DMS153 treated with DMSO at 0.1 percent for 48 hours (cell line): Measurements from ENCODE around the gene PWWP2B.
"Not testable (repeated sequence)": the region's sequence is repeated elsewhere in the genome, so short reads cannot be mapped to it uniquely, and the experiment has no call there.

Experiments
- DNase-seq: peaks from one replicate; lab custom pipeline; 2025; ENCODE audit not compliant: unreplicated experiment; lab: John Stamatoyannopoulos, UW

Gene PWWP2B

DNA sequence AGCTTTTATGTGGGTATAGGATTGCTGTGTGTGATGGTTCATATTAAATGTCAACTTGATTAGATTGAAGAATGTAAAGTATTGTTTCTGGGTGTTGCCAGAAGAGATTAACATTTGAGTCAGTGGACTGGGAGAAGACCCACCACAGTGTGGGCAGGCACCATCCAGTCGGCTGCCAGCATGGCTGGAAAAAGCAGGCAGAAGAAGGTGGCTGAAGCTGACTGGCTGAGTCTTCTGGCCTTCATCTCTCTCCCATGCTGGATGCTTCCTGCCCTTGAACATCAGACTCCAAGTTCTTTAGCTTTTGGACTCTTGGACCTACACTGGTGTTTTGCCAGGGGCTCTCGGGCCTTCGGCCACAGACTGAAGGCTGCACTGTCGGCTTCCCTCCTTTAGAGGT lies 16.0 kb upstream of the PWWP2B start:
- DNase-seq: not testable (repeated sequence)

GRCh38 chr10:132381741-132382140 lies 15.3 kb upstream of the PWWP2B start:
- no peak for DNase-seq

DNA sequence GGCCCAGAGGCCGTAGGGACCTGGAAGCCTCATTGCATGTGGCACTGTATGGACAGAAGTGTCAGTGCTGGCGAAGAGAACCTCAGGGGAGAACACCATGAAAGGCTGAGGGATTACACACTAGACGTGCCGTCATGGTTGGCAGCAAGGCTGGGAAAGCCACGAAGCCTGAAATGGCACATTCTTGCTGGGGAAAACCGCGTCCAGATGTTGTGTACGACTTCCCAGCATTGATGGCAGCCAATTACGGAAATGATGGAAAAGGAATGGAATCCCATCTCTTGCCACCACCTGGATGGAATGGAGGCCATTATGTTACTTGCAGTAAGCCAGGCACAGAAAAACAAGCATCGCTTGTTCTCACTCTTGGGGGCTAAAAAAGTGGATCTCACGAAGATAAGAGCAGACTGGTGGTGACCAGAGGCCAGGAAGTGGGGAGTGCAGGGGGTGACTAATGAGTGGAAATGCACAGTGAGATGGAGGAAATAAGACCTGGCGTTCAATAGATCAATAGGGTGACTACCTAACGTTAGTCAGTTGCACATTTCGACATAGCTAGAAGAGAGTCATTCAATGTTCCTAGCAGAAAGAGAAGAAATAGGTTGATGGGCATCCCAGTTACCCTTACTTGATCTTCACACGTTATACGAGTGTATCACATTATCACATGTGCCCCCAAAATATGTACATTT lies 14.6 kb upstream of the PWWP2B start:
- no peak for DNase-seq

DNA sequence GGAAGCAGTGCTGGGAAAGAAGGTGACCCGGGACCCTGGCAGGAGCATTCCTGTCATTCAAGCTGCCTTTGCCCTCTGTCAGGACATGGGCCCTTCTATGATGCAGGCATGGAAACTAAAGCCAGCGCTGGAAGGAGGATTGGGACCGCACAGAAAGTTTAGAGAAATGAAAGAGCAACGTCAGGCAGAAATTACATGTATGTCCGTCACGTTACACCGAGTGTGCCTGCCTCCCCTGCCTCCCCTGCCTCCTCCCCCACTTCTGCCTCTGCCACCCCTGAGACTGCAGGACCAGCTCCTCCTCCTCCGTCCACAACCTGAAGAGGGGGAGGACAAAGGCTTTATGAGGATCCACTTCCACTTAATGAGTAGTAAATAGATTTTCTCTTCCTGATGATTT lies 13.9 kb upstream of the PWWP2B start:
- DNase-seq: no peak

- DNase-seq: no peak
These were observed 13.2 kb upstream of the PWWP2B start for GRCh38 chr10:132383751-132384196.

- no peak for DNase-seq
These were observed 12.2 kb upstream of the PWWP2B start for GRCh38 chr10:132384618-132385388.

GRCh38 chr10:132385389-132385667 lies 11.7 kb upstream of the PWWP2B start:
- DNase-seq: no peak

DNA sequence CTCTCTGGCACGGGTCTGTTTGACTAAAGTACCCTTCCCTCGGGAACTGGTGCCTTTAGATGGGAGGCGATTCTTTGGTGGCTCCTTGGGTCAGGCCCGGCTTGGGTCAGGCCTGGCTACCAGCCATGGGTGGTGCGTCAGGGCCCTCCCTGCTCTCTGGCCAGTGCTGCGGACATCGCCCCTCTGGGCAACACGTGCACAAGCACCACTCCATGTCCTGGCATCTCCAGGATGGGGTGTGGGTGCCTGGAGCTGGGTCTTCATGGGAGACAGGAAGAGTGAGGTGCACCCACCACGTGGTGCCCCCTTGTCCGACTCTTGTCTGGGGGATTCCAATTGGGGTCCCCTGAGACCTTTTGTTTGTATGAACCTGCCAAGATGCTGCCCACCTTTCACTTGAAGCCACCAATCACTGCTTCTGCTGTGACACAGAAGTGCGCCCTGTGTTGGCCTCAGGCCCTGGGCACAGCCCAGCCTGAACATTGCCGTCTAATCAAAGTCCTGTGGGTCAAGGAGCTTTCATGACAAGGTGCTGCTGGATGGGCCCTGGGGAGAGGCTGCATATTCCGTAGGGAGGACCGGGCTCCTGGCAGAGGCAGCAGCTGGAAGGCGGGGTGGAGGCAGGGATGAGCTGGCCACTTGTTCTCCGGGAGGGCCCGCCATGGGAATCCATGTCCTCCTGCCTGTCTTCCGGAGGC lies 11.1 kb upstream of the PWWP2B start:
- no peak for DNase-seq

DNA sequence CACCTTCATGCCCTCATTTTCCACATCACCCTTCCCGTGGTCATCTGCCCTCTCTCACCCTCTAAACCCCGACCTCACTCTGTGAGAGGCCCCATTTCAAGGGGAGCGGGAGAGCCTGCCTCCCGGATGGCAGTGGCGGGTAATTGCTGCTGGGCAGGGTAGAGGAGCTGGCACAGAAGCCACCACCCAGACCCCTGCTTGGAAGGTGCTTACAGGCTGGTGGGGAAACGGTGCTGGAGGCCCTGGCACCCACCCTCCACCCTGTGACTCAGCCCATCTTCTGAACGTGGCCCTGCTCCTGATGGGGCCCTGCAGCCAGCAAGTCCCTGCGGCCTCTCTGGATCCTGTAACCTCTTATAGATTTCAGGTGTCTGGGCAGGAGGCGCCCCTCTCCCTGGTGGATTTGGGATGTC lies 10.6 kb upstream of the PWWP2B start:
- DNase-seq: no peak

GRCh38 chr10:132386896-132387295 lies 10.1 kb upstream of the PWWP2B start:
- DNase-seq: not testable (repeated sequence)

- no peak for DNase-seq
These were observed 9.2 kb upstream of the PWWP2B start for GRCh38 chr10:132387764-132388210.

DNA sequence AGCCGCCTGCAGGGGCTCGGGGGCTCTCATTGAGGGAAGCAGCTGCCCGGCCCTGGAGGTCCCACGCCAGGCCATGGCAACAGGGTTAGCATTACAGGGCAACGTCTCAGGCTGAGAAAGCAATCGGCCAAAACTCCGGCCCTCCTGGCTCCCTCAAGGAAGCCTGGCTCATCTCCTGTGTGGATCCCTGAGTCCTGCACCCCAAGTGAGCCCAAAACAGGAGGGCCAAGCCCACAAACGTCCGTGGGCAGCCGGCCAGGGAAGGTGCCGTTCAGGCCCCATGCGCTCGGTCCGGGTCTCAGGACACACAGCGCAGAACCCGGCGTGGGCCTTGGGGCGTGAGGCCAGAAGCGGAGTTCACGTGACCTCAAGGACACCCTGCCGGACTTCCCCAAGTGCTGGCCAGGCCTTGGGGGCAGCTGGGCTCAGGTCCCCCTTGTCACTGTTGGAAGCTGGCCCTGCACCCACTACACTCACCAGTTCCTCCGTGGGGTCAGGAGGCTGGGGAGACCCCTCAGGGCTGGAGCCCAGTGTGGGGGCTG lies 8.0 kb upstream of the PWWP2B start:
- DNase-seq: no peak

DNA sequence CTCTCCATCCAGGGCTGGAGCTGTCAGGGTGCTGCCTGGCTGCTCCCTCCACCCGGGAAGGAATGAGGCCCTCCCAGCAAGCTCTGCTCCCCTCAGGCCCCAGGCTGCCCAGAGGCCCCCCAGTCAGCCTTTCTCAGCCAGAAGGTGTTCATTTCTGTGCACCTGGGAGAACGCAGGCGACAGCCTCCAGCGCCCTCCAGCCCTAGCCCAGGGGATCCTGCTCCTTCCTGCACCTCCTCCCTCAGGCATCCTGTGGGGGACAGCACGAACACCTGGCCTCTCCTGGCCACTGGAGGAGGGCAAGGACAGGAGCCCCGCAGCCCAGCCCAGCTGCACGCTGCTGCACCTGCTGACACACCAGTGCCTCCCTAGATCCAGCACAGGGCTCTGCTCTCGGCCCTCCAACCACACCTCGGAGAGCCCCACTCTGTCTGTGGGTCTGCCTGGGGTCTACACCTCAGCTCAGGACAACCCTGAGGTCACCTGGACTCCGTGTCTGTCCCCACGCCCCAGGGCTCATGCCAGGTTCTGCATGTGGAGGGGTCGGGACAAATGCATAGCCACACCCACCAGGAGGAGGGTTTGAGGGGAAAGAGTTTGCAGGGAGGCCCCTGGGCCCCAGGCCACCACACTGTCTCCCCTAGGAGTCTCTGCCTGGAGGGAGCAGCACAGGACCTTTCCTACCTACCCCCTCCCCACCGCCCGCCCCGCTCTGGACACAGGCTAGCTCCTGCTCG lies 7.4 kb upstream of the PWWP2B start:
- DNase-seq: no peak

GRCh38 chr10:132390170-132390920 lies 6.7 kb upstream of the PWWP2B start:
- DNase-seq: no peak

GRCh38 chr10:132390921-132391675 lies 5.9 kb upstream of the PWWP2B start:
- DNase-seq: no peak

DNA sequence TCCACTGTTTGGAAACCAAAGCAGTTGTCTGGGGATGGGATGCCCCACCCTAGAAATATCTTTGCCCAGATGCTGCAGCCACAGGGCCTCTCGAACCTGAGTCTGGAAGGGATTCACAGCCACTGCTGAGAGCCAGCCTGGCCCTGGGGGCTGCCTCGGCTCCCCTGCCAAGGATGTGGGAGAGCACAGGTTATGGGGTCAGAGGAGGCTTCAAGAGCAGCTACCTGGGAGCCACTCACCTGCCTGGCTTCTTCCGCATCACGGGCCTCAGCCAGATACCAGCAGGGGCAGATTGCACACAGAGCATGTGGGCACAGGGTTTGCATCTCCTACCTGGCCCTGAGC lies 5.4 kb upstream of the PWWP2B start:
- no peak for DNase-seq

DNA sequence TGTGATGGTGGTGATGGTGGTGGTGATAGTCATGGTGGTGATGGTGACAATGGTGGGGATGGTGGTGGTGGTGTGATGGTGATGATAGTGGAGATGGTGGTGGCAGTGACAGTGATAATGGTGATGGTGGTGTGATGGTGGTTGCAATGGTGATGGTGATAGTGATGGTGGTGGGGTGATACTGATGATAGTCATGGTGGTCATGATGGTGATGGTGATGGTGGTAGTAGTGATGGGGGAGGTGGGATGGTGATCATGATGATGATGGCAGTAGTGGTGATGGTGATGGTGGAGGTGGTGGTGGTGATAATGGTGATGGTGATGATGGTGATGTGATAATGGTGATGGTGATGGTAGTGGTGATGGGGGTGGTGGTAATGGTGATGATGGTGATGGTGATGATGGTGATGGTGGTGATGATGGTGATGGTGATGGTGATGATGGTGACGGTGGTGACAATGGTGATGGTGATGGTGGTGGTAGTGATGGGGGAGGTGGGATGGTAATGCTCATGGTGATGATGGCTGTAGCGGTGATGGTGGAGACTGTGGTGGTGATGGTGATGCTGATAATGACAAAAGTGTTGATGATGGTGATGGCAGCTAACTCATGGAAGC lies 4.7 kb upstream of the PWWP2B start:
- DNase-seq: no peak

GRCh38 chr10:132392811-132393694 lies 3.9 kb upstream of the PWWP2B start:
- no peak for DNase-seq
